ENCODE results near the gene UBE2L5. TPM values are rescaled to one million over a fixed set of nuclear protein-coding genes. Genes with fewer than 3 reads are reported as not detected.
"Not testable (repeated sequence)": the region's sequence is repeated elsewhere in the genome, so short reads cannot be mapped to it uniquely, and the experiment has no call there.

UBE2L5 gene
- total RNA-seq, 2 experiments from 2014 or later, result 0.22 to 1.8 TPM

DNA sequence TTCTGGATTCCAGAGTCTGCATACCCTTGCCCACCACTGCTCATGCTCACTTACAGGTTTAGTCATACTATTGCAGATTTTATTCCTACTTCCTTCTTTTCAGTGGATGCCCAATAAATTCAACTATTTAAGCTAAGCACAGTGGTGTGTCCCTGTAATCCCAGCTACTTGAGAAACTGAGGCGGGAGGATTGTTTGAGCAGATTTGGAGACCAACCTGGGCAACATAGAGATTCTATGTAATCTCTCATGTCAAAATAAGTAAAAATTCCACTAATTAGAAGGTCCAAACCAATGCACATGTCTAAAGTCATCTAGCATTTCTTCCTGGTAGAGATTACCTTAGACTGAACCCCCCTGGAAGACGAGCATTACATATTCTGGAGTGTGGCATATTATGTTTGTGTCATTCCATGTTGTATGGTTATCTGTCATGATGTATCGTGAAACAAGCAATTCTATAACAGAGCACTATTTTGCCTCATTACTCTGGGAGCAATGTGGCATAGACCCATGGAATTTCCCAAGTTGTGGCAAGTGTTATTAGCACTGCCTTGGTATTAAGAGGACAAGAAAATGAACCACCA lies 35.1 kb downstream of the UBE2L5 start:
- ChIA-PET CTCF (ENCODE audit: unreplicated experiment) (no interaction called here), POLR2A (interaction anchor here (0.6 to 1.6 kb wide), 3 partner anchors 8 to 35 kb away, joined by 3 to 4 read pairs (median 3); partner anchors contain the start of genes HMGB1 and UBE2L5)
- peaks cover 59% of the 10 kb centered on the region for H3K36me3 ChIP-seq (ENCODE audit: insufficient read depth, low read length)
- no peak overlapping the region for H3K4me3 ChIP-seq (ENCODE audit: low read depth, low read length, poor library complexity, severe bottlenecking)
- TF ChIP-seq, protein P1, sequence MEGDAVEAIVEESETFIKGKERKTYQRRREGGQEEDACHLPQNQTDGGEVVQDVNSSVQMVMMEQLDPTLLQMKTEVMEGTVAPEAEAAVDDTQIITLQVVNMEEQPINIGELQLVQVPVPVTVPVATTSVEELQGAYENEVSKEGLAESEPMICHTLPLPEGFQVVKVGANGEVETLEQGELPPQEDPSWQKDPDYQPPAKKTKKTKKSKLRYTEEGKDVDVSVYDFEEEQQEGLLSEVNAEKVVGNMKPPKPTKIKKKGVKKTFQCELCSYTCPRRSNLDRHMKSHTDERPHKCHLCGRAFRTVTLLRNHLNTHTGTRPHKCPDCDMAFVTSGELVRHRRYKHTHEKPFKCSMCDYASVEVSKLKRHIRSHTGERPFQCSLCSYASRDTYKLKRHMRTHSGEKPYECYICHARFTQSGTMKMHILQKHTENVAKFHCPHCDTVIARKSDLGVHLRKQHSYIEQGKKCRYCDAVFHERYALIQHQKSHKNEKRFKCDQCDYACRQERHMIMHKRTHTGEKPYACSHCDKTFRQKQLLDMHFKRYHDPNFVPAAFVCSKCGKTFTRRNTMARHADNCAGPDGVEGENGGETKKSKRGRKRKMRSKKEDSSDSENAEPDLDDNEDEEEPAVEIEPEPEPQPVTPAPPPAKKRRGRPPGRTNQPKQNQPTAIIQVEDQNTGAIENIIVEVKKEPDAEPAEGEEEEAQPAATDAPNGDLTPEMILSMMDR (conservative IDR thresholded peaks at IDR 0.05; ENCODE audit: low read length), result no peak
- no peak for TF ChIP-seq EZH2phosphoT487 (IDR thresholded peaks at IDR 0.05; ENCODE audit: borderline replicate concordance, low read depth, low read length)
- H2AFZ ChIP-seq (ENCODE audit: low read length), result no peak overlapping the region
- peak overlapping the region; percentile 6; the same call in 1 of the 2 replicates for H3K4me2 ChIP-seq (ENCODE audit: low read length)
- peak overlapping the region; percentile 67 for H3K27ac ChIP-seq (ENCODE audit: low read depth, low read length, poor library complexity, severe bottlenecking)
- intact Hi-C loops (cut with micrococcal nuclease; ENCODE audit: unreplicated experiment), result no loop called here
- no peaks in the 10 kb centered on the region for H3K9me3 ChIP-seq (ENCODE audit: low read length)
- H4K20me1 ChIP-seq (ENCODE audit: insufficient read depth, low read length), result peaks cover 13% of the 10 kb centered on the region; the same call in 1 of the 2 replicates
- BruUV-seq (replicated peaks), result no TSS peak
- H3K79me2 ChIP-seq (ENCODE audit: insufficient read depth, low read depth, low read length), result peaks cover 47% of the 10 kb centered on the region
- no peak for DNase-seq (ENCODE audit: low spot score)
- H3K9me2 ChIP-seq (ENCODE audit: insufficient read depth, low read length), result no peaks in the 10 kb centered on the region
- peaks cover 79% of the 10 kb centered on the region for H3K4me1 ChIP-seq (ENCODE audit: insufficient read depth, low read length, poor library complexity, severe bottlenecking)

DNA sequence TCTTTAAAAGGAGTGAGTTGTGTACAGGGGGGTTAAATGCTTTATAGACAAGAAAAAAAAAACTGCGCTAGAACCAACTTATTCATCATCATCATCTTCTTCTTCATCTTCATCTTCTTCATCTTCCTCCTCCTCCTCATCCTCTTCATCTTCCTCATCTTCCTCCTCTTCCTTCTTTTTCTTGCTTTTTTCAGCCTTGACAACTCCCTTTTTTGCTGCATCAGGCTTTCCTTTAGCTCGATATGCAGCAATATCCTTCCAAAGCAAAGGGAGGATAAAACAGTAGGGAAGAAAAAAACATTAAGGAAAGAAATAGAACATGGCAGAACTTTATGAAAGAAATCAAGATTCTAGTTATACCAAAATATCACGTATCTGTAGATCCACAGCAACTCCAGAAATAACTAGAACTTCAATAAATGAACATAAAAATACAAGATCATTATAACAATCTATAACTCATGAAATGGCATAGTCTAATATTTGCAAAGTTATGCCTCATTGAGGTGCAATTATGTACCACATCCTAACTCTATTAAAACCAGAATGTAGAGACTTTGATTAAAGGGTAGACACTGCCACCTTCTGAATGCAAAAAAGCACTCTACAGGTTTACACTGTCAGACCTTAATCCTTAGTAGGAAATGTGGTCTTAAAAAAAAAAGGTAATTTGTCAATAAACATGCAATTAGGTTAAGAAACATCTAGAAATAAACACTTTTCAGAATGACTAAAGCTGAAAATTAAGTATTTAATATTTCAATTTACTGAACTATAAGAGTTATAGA lies 39.2 kb downstream of the UBE2L5 start:
- Histone ChIP-seq H3K4me1 (ENCODE audit: insufficient read depth, low read length, poor library complexity, severe bottlenecking) (peaks cover 64% of the 10 kb centered on the region), H4K20me1 (ENCODE audit: insufficient read depth, low read length) (peaks cover 27% of the 10 kb centered on the region), H3K36me3 (ENCODE audit: insufficient read depth, low read length) (peaks cover 72% of the 10 kb centered on the region), H3K27ac (ENCODE audit: low read depth, low read length, poor library complexity, severe bottlenecking) (peak overlapping the region; percentile 87), H3K79me2 (ENCODE audit: insufficient read depth, low read depth, low read length) (peaks cover 67% of the 10 kb centered on the region), H3K4me2 (ENCODE audit: low read length) (peak overlapping the region; percentile 85), H3K4me3 (ENCODE audit: low read depth, low read length, poor library complexity, severe bottlenecking) (peak overlapping the region; percentile 92)
- H3K9me3 ChIP-seq (ENCODE audit: low read length); H3K9me2 ChIP-seq (ENCODE audit: insufficient read depth, low read length); BruUV-seq (replicated peaks); H2AFZ ChIP-seq (ENCODE audit: low read length): not testable (repeated sequence)
- CTCF ChIA-PET (ENCODE audit: unreplicated experiment), result interaction anchor here (1.2 kb wide), 1 partner anchor 87 kb away, joined by 3 read pairs; no protein-coding TSS in a partner anchor
- intact Hi-C loops (cut with micrococcal nuclease; ENCODE audit: unreplicated experiment), result loop anchor here (1.0 to 10.0 kb wide), 3 partner anchors 39 to 343 kb away; partner anchors contain the start of gene UBE2L5
- peak; percentile 65 for DNase-seq (ENCODE audit: low spot score)
- TF ChIP-seq, protein P1 (conservative IDR thresholded peaks at IDR 0.05; ENCODE audit: low read length), result peak; percentile 82
- POLR2A ChIA-PET, result interaction anchor here (1.0 to 1.7 kb wide), 4 partner anchors 9 to 89 kb away, joined by 3 to 11 read pairs (median 6); no protein-coding TSS in a partner anchor

Measured in OCI-LY7 (cell line).